GM19023 (cell line): ENCODE results near the gene SLC44A1.

Source experiments
- ATAC-seq: cut with Tn5 transposase; IDR thresholded peaks from one replicate; pipeline ENCODE4 v1.9.1; 2021; ENCODE audit warnings: mild to moderate bottlenecking, moderate library complexity; ENCODE audit not compliant: unreplicated experiment

Gene SLC44A1

DNA sequence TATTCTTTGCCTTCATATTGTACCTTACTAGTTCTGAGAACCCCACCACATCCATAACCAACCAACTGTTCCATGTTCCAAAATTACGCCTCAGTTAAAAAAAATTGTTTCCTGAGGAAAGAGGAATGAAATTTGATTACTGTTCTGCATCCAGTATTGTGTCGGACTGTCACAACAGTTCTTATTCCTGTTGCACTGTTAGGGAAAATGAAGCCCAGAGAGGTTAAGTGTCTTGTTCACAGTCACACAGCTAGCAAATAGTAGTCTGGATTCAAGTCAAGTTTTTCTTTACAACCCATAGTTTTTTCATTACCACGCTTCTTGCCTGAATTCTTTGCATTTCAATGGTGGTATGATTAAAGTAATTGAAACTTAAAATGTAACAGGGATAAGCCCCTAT, 207.7 kb downstream of the SLC44A1 start:
- no peak for ATAC-seq

DNA sequence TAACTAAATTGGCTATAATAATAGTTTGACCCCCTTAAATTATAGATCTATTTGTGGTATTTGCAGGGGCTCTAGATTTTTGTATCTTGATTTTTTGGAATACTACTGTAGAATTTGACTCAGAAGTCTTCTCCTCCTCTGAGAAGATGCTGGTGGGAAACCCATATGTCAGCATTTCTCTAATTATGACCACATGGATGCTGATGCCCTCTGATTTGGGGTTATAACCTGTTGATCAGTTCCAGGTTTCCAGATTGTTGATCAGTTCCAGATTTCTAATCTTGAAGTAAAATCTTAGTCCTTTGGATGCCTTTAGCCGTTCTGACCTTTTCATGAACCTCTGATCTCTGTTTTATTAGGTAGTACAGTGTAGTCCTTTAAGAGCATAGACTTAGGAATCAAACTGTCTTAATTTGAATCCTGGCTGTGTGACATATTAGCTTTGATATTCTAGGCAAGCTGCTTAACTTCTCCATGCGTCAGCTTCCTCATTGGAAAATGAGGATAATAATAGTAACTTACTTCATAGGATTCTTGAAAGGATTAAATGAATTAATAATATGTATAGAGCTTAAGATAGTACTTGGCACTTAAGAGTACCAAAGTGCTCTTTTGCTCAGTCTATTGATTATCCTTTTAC, 211.5 kb downstream of the SLC44A1 start:
- ATAC-seq: no peak

DNA sequence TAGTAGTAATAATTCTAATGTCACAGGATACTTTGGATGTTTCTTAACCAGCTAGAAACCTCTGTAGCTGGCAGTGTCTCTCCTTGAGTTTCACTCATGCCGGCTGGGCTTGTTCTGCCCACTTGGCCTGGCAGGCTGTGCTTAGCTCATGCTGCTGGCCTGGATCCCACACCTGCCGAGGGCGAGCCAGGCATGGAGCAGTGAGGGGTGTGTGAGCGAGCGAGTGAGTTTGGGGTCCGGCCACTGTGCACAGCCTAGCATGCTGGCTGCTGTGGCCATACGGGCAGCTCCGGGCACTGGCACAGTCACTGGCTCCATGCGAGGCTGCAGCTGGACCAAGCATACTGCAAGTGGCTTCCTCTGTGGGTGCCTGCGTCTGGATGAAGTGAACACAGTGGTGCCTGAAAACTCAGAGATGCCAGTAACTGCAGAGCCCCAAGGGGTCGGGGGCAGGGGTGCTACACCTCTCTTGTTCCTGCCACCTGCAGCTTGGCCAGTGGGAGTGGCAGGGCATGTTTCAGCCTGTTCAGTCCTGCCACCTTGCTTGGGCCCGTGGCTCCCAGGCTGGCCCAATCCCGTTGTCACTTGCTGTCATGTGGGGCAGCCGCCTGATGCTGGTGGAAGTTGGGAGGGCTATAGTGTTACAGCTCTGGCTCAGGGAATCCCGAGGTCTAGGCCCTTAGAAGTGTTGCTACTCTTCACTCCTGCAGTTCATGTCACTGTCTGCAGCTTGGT, 213.3 kb downstream of the SLC44A1 start:
- no peak for ATAC-seq

DNA sequence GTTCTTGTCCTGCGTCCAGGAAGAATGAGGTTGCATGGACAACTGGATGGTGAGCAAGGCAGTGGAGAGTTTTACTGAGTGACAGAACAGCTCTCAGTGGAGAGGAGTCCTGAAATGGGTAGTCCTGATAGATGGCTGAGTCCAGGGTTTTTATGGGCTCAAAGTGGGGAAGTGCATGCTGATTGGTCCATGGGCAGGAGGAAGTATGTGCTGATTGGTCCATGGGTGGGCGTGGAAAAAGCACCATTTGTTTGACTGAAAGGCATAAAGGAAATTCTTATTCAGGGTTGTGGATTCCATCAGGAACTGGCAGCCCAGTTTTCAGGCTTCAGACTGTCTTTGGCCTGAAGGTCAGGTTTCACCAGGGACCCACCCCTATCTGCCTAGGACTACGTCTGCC, 214.0 kb downstream of the SLC44A1 start:
- no peak for ATAC-seq

DNA sequence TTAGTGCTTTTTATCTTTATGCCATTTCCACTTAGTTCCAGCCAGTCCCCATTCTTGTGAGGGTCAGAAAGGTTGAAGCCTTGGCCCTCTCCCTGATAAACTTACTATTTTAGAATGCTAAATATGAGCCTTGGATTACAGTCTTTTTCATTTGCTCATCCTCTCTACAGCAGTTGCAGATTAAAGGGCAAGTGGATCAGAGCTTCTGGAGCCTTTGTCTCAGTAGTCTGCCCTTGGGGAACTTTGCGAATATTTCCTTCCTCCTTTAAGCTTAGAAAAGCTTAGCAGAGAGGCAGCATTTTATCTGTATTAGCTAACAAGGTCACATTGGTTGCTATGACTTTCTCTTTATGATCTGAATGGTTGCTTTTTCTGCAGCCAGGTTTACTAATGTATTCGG, 214.9 kb downstream of the SLC44A1 start:
- no peak for ATAC-seq

DNA sequence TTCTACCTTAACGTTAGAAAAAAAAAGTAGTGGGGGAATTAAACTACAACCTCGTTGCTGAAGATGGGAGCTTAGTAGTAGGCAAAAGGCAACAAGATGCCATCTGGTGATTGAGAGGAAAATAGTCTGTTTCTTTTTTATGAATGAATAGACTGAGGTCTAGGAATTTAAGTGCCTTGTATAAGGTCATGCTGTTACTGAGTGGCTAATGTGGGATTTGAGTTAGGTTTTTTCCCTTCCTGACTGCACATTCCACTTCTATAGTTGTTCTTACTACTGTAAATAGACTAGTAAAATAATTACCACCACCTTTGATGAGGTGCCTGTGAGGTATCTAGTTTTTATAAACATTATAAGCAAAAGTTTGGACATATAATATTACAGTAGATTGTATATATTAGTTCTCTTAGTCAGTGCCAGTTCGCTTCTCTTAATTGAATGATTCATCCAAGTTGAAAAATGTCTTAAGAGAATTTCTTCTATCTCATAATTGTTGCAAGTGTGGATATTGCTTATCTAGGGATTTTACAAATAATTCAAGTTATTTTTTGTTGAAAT, 222.5 kb downstream of the SLC44A1 start:
- no peak for ATAC-seq

DNA sequence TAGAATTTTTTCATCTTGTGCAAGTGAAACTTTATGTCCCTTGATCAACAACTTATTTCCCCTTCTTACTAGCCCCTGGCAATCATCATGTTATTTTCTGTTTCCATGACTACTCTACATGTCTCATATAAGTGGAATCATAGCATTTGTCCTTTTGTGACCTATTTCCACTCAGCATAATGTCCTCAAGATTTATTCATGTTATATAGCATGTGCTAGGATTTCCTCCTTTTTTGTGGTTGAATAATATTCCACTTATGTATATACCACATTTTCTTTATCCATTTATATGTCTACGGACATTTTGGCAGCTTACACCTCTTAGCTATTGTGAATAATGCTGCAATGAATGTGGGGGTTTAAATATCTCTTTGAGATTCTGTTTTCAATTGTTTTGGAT, 224.4 kb downstream of the SLC44A1 start:
- ATAC-seq: no peak

DNA sequence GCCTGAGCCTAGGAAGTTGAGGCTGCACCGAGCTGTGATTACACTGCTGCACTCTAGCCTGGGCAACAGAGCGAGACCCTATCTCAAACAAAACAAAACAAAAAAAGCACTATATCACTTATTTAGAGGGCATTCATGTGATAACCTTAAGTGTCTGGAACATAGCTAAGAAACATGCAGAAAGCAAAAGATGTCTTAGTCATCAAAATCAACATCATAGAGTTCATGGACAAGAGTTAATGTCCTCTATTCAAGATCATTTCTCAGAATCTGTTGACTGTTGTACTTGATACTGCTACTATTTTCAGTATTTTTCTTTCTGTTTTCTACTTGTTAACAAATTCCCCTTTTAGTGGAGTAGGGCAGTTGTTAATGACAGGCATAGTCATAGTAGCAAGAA, 228.8 kb downstream of the SLC44A1 start:
- ATAC-seq: no peak

DNA sequence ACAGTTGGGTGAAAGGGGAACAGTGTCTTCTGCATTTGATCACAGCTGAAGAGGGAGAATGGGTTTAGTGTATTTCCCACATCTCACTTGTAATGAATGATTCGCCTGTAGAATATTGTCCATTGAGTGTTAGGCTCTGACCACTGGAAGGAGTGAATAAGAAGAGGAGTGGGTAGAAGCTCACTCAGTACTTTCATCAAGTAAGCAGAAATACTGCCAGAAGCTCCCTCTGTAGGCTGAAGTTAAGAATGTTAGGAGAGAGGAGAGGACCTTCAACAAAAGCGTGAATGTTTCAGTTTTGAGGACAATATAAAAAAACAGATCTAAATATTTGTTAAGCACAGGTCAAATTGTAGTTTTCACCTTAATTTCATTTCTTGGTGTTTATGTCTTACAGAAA, 230.9 kb downstream of the SLC44A1 start:
- no peak for ATAC-seq

DNA sequence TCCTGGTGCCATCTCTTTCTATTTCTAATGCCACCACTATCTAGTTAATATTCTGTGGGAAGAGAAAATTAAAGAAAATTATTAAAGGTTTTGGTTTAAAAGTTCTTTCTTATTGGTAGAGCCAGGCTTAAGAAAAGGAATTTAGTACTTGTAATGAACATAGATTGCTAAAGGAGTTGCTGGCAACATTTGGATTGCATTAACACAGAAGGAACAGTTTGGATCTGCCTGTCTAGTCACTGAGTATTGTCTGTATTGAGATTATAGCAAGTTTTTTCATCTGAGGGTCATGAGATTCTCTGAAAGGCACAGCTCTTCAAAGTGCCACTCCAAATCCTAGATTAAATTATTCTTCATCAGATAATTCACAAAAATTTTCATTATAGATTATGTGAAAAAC, 235.4 kb downstream of the SLC44A1 start:
- no peak for ATAC-seq

DNA sequence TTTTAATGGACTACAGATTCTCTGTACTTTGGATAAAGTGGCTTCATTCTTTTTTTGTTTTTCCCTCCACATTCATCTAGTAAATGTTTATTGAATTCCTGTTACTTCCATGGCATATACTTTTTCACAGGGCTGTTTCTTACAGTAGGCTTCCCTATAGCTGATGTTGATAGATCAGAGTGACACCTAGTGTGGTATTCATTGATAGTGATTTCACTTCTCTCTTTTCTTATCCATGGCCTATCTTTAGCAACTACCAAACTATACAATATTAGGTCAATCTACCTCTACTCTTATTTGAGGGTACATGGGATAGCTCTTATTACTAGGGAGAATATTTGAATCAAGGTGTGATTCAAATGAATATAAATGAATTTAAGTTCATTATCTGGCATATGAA, 239.2 kb downstream of the SLC44A1 start:
- ATAC-seq: peak; percentile 54

DNA sequence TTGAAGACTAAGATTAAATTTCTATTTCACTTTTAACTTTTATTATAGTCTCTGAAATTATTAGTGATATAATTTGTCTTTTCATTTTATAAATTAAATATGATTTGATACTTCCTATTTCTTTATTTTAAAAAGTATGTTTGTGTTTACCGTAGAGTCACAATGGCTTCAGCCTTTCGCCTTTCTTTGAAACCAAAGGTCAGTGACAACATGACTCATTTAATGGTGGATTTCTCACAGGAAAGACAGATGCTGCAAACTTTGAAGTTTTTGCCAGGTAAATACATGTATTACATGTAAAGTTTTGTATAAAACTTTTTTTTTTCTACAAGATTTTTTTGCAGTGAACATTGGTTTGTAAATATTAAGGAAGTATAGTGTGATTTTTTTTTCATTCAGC, 239.8 kb downstream of the SLC44A1 start:
- ATAC-seq: no peak

DNA sequence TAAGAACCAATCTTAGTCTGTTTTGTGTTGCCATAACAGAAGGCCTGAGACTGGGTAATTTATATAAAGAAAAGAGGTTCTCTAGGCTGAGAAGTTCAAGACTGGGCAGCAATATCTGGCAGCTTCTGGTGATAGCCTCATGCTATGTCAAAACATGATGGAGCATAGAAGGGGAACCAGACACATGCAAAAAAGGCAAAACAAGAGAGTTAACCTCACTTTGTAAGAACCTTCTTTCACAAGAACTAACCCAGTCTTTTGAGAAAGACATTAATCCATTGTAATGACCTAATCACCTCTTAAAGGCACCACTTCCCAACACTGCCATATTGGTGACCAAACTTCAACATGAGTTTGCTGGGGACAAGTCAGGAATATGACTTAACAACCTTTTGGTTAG, 240.7 kb downstream of the SLC44A1 start:
- no peak for ATAC-seq
